Ishikawa (cell line): Measurements from ENCODE around the gene NIM1K.

ENCODE experiments used
- CEBPB ChIP-seq: IDR thresholded peaks from 2 replicates; pipeline ENCODE4 v1.6.1; 2012
- CREB1 ChIP-seq: IDR thresholded peaks from 2 replicates; pipeline ENCODE4 v1.6.1; 2012; ENCODE audit warnings: low read depth
- EGR1 ChIP-seq: IDR thresholded peaks from 2 replicates; pipeline ENCODE4 v1.6.1; 2012
- EP300 ChIP-seq: IDR thresholded peaks from 2 replicates; pipeline ENCODE4 v1.6.1; 2012; ENCODE audit warnings: borderline replicate concordance
- FOXM1 ChIP-seq: IDR thresholded peaks from 2 replicates; pipeline ENCODE4 v1.6.1; 2012; ENCODE audit warnings: low read depth, borderline replicate concordance
- NFIC ChIP-seq: IDR thresholded peaks from 2 replicates; pipeline ENCODE4 v1.6.1; 2012
- RAD21 ChIP-seq: IDR thresholded peaks from 2 replicates; pipeline ENCODE4 v1.6.1; 2012; ENCODE audit warnings: low read depth
- REST ChIP-seq: IDR thresholded peaks from 2 replicates; pipeline ENCODE4 v1.6.1; 2012; ENCODE audit warnings: low read depth, mild to moderate bottlenecking
- TAF1 ChIP-seq: IDR thresholded peaks from 2 replicates; pipeline ENCODE4 v1.6.1; 2012; ENCODE audit warnings: low read depth, mild to moderate bottlenecking
- TCF12 ChIP-seq: IDR thresholded peaks from 2 replicates; pipeline ENCODE4 v1.6.1; 2012; ENCODE audit warnings: low read depth
- TEAD4 ChIP-seq: IDR thresholded peaks from 2 replicates; pipeline ENCODE4 v1.6.1; 2012
- YY1 ChIP-seq: IDR thresholded peaks from 2 replicates; pipeline ENCODE4 v1.6.1; 2012; ENCODE audit warnings: low read depth
- ZBTB7A ChIP-seq: IDR thresholded peaks from 2 replicates; pipeline ENCODE4 v1.6.1; 2012; ENCODE audit warnings: low read depth
- TF ChIP-seq, protein P1 (sequence below): IDR thresholded peaks from 2 replicates; pipeline ENCODE4 v1.6.1; 2012
- TF ChIP-seq, protein P2 (sequence below): IDR thresholded peaks from 2 replicates; pipeline ENCODE4 v1.6.1; 2012

The NIM1K gene

DNA sequence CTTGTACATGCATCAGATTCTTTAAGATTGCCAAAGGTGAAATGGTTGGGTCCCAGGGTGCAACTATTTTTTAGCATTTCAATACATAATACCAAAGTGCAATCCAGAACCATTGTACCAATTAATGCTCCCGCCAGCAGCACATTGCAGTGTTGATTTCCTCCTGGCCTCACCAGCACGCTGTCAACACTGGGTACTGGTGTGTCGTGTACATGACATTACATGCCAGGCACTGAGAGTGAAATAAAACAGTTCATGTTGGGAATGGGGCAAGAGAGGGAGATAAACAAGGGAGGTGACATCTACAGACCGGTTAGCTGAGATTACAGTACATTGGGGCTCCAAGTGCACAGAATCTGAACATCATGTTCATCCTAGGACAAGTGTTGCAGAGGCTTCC, 83.4 kb downstream of the NIM1K start:
- TF ChIP-seq EP300 (no peak), ZBTB7A (no peak), TCF12 (no peak), NFIC (no peak), YY1 (no peak), RAD21 (no peak)
- TF ChIP-seq, protein P1, sequence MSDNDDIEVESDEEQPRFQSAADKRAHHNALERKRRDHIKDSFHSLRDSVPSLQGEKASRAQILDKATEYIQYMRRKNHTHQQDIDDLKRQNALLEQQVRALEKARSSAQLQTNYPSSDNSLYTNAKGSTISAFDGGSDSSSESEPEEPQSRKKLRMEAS: no peak
- TF ChIP-seq, protein P2, sequence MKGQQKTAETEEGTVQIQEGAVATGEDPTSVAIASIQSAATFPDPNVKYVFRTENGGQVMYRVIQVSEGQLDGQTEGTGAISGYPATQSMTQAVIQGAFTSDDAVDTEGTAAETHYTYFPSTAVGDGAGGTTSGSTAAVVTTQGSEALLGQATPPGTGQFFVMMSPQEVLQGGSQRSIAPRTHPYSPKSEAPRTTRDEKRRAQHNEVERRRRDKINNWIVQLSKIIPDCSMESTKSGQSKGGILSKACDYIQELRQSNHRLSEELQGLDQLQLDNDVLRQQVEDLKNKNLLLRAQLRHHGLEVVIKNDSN: no peak

DNA sequence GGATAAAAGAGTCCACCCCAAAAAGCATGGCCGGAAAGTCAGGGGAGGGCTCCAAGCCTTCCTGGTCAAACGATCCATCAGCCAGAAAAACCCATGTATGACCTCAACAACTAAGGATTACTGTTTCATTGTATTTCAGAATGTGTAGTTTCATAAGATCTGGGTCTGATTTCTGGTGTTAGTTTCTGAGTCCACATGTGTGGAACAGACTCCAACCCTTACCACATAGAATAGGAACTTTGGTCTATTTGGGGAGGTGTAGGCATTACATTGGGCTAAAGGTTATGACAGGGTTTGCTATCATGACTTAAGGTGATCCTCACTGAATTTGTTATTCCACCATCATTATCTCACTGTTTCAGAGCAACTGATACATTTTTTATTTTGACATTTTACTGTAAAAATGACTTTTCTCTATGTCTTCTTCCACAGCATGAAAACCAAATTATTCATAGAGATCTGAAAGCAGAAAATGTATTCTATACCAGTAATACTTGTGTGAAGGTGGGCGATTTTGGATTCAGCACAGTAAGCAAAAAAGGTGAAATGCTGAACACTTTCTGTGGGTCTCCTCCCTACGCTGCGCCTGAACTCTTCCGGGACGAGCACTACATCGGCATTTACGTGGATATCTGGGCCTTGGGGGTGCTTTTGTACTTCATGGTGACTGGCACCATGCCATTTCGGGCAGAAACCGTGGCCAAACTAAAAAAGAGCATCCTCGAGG, 87.7 kb downstream of the NIM1K start:
- TF ChIP-seq EGR1 (no peak), YY1 (no peak), TCF12 (no peak), TEAD4 (no peak), CEBPB (no peak), TAF1 (no peak), FOXM1 (no peak), EP300 (no peak), ZBTB7A (no peak), RAD21 (no peak), REST (no peak), CREB1 (no peak), NFIC (no peak)
- TF ChIP-seq, protein P2: no peak
- TF ChIP-seq, protein P1: no peak

GRCh38 chr5:43281840-43282658, 90.0 kb downstream of the NIM1K start:
- TF ChIP-seq, protein P1: no peak
- TF ChIP-seq CEBPB: no peak
- no peak for TF ChIP-seq YY1
- no peak for TF ChIP-seq RAD21
- TF ChIP-seq ZBTB7A: no peak
- TF ChIP-seq EGR1: no peak
- TF ChIP-seq CREB1: no peak
- TF ChIP-seq TEAD4: no peak
- TF ChIP-seq EP300: no peak
- no peak for TF ChIP-seq TAF1
- no peak for TF ChIP-seq NFIC
- TF ChIP-seq TCF12: no peak
- TF ChIP-seq FOXM1: no peak
- TF ChIP-seq, protein P2: no peak
- no peak for TF ChIP-seq REST

- no peak for TF ChIP-seq TEAD4
- TF ChIP-seq FOXM1: no peak
- no peak for TF ChIP-seq CEBPB
- TF ChIP-seq TAF1: no peak
- TF ChIP-seq TCF12: no peak
- TF ChIP-seq CREB1: no peak
- TF ChIP-seq RAD21: no peak
- no peak for TF ChIP-seq REST
- no peak for TF ChIP-seq EP300
- TF ChIP-seq, protein P2: no peak
- TF ChIP-seq EGR1: no peak
Measured at GRCh38 chr5:43286623-43287022, 94.6 kb downstream of the NIM1K start.
